Immature natural killer cell (primary cell): ENCODE data around the gene AQP12A. TPM values are rescaled to one million over a fixed set of nuclear protein-coding genes. Genes with fewer than 3 reads are reported as not detected.

Experiments
- DNase-seq, 3 donors: peaks; one replicate each; pipeline ENCODE4 v3.0.0; 2022; ENCODE audit warnings: mixed read lengths in 1 of 3
- H3K27ac Mint-ChIP-seq, 6 donors: one replicate each; pipeline ENCODE4 v1.8.0; 2020; ENCODE audit warnings: mixed read lengths in 6 of 6, mild to moderate bottlenecking in 5 of 6, inconsistent platforms in 4 of 6, moderate library complexity in 3 of 6
- H3K27me3 Mint-ChIP-seq, 3 donors: one replicate each; pipeline ENCODE4 v1.8.0; 2020 to 2021; ENCODE audit warnings: low read depth in 3 of 3, mild to moderate bottlenecking in 3 of 3, mixed read lengths in 3 of 3, moderate library complexity in 3 of 3, inconsistent platforms in 1 of 3
- H3K36me3 Mint-ChIP-seq, 3 donors: one replicate each; pipeline ENCODE4 v1.8.0; 2020; ENCODE audit warnings: mixed read lengths in 3 of 3, inconsistent platforms in 2 of 3, mild to moderate bottlenecking in 2 of 3
- H3K4me1 Mint-ChIP-seq, 2 donors: one replicate each; pipeline ENCODE4 v1.8.0; 2020; ENCODE audit warnings: inconsistent platforms in 2 of 2, mild to moderate bottlenecking in 2 of 2, mixed read lengths in 2 of 2, moderate library complexity in 1 of 2
- H3K4me3 Mint-ChIP-seq, 5 donors: one replicate each; pipeline ENCODE4 v1.8.0; 2020; ENCODE audit warnings: mild to moderate bottlenecking in 5 of 5, mixed read lengths in 5 of 5, inconsistent platforms in 3 of 5, moderate library complexity in 3 of 5
- H3K9me3 Mint-ChIP-seq, 6 donors: one replicate each; pipeline ENCODE4 v1.8.0; 2020; ENCODE audit warnings: mild to moderate bottlenecking in 6 of 6, mixed read lengths in 6 of 6, inconsistent platforms in 4 of 6, moderate library complexity in 3 of 6
- polyA plus RNA-seq, 3 donors: library from polyadenylated mRNA; unstranded; fragments of 300-500 nt; fragmentation: Illumina TruSeq; gene quantifications; one replicate each; pipeline ENCODE4 v1.2.3, GENCODE V29; 2021

Gene AQP12A
- polyA plus RNA-seq, 3 donors from 2014 or later: not detected

DNA sequence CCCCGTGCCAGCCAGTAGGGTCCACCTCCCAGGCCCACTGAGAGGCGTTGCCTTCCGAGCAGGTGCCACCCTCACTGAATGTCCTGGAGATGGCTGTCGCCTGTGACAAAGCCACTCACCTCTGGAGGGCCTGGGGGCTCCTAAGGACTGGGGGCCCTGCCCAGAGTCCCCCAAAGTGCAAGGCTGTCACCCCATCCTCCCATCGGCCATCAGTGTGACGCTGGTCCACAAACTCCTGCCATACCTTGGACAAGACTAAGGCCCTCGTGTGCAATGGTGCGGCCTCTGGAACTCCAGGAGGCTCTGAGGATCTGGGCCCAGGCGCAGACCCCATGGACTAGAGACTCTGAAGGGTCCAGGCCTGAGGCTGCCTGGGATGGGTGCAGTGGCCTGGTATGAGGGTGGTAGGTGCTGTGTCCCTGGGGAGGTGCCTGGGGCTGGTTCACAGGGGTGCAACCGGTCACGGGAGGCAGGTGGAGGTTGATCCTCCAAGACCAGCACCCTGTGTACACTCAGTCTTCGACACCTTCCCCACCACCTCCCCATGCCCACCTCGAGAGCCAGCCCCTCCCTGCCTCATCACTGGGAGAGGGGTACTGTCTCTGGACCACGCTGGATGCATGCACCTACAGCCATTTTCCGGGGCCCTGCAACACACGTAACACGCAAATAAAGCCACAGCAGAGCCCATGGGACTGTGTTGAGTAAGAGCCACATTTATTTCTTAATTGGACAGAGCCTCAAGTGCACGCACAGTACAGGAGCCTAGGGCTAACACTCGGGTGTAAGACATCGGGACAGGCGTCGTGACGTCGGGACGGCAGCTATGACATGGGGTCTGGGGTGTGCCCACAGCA lies 21.6 kb downstream of the AQP12A start:
- no peak overlapping the region for H3K4me3 Mint-ChIP-seq
- no peaks in the 10 kb centered on the region for H3K4me1 Mint-ChIP-seq
- H3K27ac Mint-ChIP-seq: no peak overlapping the region
- DNase-seq: no peak
- peaks cover 0 to 4% (median 0%) of the 10 kb centered on the region in 3 donors for H3K27me3 Mint-ChIP-seq
- no peaks in the 10 kb centered on the region for H3K36me3 Mint-ChIP-seq
- H3K9me3 Mint-ChIP-seq: no peaks in the 10 kb centered on the region

DNA sequence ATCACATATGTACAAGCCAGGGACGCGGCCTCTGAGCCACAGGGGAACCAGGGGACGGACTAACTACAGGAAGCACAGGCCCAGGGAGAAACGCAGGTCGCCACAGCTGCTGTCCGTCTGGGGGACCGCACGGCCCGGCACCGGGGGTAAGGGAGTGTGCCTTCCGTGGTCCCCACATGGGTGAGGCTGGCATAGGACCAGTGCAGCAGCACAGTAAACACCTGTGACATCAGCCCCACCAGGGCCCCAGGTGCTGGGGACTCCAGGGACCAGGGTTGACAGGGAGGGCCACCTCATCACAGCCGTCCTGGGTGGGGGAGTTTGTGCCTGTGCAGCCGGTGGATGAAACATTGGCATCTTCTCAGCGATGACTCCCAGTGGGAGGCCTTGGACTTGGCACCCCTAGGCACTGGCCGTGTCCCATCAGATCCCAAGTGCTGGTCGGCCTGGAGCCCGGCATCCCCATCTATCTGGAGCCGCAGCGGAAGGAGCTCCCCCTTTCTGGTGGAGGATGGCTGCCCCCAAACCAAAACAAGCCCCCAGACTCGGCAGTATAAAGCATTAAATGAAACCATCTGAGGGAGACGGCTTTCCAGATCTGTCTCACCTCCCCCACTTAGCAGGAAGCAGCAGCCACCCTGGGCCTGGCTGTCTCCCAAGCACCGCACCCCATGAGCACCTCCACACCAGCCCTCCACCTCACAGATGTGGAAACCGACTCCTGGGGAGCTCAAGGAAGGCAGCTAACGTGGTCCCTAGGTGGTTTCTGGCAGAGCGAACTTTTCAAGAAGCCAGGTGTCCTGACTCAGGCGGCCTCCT lies 22.5 kb downstream of the AQP12A start:
- Mint-ChIP-seq H3K27ac (no peak overlapping the region), H3K36me3 (no peaks in the 10 kb centered on the region), H3K9me3 (no peaks in the 10 kb centered on the region), H3K4me3 (no peak overlapping the region), H3K27me3 (peaks cover 0 to 1% (median 0%) of the 10 kb centered on the region in 3 donors), H3K4me1 (no peaks in the 10 kb centered on the region)
- no peak for DNase-seq

DNA sequence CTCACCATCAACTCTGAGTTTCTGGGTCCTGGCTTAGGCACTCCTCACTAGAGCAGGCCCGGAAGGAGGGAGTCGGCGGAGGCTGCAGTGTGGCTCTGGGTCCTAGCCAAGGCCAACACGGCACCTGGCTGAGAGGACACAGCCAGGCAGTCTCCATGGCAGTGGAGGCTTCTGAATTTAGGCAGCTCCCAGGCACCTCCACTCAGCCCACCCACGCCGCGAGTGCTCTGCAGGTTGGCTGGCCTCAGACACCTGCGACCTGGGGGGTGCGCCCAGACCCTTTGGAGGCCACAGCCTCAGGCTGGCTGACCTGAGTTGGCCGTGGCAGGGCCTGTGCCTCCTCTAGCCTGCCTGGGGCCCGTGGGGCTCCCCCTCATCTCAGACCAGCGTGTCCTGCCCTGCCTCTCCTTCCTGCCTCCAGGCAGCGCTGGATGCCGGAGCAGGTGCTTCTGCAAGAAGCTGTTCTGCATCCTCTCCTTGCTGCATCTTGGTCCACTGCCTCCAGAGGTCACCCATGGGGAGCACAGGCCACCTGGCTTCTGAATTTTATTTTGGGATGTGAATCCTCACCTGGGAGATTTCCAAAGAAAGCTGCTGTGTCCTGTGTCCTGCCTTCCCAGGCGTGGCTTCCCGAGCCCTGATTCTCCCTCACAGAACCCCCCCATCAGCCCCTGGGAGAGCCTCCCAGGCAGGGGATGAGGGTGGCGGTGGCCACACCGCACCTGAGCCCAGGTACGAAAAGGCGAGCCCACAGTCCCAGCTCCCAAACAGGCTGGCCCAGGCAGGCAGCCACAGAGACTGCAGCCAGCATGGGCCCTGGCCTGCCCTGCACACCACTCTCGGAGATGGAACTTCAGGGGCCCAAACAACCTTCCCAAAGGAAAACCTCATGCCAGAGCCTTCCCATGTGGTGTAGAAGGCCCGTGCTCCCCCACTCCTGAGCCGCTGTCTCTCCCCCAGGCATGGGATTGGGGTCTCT lies 23.4 kb downstream of the AQP12A start:
- Mint-ChIP-seq H3K4me1 (no peaks in the 10 kb centered on the region), H3K4me3 (no peak overlapping the region)

DNA sequence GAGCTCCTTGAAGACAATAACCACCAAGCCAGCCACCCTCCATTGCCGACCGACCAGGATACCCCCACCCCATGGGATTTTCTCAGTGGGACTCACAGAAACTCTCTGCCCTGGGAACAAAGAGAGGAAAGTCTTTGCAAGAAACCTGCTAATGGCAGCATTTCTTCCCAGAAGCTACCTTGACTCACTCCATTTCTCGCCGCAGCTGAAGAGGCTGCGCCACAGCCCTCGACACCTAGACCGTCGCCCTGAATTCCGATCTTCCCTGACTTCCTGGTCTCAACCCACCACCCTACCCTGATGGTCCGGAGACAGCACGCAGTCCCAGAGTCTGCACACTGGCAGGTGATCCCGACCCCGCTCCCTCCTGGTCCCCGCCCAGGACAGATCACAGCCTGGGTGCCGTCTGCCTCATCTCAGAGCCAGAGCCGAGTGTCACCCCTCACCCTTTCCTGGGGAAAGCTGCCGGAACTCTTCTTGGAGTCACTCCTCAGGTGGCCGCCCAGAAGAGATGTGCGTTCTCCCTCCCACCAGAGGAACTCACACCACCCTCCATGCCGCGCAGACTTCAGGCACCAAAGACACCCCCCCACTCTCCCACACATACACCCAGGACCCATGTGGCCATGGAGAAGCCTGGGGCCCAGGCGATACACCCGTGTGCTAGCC lies 24.6 kb downstream of the AQP12A start:
- Mint-ChIP-seq H3K4me3 (no peak overlapping the region), H3K9me3 (no peaks in the 10 kb centered on the region), H3K36me3 (no peaks in the 10 kb centered on the region), H3K27ac (no peak overlapping the region), H3K4me1 (no peaks in the 10 kb centered on the region), H3K27me3 (peaks cover 0 to 1% (median 0%) of the 10 kb centered on the region in 3 donors)
- DNase-seq: no peak

More for the DNA sequence above, 23.4 kb downstream of the AQP12A start:
- peaks cover 0 to 1% (median 0%) of the 10 kb centered on the region in 3 donors for H3K27me3 Mint-ChIP-seq
- H3K9me3 Mint-ChIP-seq: no peaks in the 10 kb centered on the region
- DNase-seq: no peak
- no peaks in the 10 kb centered on the region for H3K36me3 Mint-ChIP-seq
- H3K27ac Mint-ChIP-seq: no peak overlapping the region

DNA sequence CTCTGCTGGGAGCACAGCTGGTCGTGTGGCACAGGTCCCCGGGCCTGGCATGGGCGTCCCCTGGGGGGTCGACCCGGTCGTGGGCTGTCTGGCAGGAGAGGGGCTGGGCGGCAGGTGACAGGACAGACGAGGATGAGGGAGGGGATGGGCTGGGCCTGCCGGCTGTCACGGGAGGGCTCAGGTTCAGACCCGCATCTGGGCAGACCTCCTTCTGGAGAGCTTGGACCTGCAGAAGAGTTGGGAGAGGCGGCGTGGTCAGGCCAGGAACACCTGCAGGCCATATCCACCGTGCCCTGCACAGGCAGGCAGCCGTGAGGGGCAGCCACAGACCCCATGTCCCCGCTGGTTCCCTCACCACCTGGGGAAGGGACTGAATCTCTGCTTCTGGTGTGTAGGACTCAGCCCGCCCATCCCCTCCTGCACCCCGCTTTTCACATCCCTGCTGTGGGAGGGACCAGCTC lies 25.5 kb downstream of the AQP12A start:
- H3K9me3 Mint-ChIP-seq: no peaks in the 10 kb centered on the region

DNA sequence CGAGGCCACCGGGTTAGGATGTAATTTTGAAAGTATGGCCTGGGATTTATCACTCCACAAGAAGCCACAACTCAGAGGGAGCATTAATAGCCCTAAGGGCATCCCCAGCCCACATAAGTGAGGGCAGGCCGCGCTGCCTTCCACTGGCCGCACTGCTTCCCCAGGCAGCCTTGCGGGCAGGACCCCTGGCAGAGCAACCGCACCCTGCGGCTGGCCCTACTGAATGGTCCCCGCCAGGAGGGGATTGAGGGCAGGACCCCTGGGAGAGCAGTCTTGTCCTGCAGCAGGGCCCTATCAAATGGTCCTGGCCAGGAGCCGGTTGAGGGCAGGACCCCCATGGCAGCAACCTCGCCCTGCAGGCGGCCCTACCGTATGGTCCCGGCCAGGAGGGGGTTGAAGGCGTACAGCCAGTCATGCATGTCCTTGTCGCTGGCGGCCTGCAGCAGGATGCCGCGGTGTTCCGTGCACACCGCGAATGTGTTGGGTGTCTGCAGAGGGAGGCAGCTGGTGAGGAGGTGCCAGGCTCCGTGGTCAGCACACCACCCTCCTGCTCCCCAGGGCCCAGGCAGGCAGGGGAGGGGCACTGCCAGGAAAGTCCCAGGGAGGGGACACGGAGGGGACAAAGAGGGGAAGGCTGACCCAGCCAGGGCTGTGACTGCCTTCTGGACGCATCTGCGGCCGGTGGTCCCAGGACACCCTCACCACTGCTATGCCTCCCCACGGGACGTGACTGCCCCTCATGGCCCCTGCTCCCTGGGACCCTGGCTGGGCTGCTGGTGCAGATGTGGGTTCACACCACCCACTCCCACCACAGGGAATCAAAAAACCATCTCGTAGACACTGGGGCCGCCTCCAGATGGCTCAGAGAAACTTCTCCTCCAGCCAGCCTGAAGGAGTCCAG lies 26.3 kb downstream of the AQP12A start:
- no peaks in the 10 kb centered on the region for H3K9me3 Mint-ChIP-seq
- H3K27me3 Mint-ChIP-seq: peaks cover 0 to 1% (median 1%) of the 10 kb centered on the region in 3 donors
- no peak for DNase-seq
- no peak overlapping the region for H3K27ac Mint-ChIP-seq
- no peak overlapping the region for H3K4me3 Mint-ChIP-seq
- no peaks in the 10 kb centered on the region for H3K36me3 Mint-ChIP-seq
- no peaks in the 10 kb centered on the region for H3K4me1 Mint-ChIP-seq

More for the DNA sequence above, 25.5 kb downstream of the AQP12A start:
- no peak overlapping the region for H3K27ac Mint-ChIP-seq
- H3K4me3 Mint-ChIP-seq: no peak overlapping the region
- no peak for DNase-seq
- no peaks in the 10 kb centered on the region for H3K36me3 Mint-ChIP-seq
- H3K27me3 Mint-ChIP-seq: peaks cover 0 to 1% (median 1%) of the 10 kb centered on the region in 3 donors
- no peaks in the 10 kb centered on the region for H3K4me1 Mint-ChIP-seq

DNA sequence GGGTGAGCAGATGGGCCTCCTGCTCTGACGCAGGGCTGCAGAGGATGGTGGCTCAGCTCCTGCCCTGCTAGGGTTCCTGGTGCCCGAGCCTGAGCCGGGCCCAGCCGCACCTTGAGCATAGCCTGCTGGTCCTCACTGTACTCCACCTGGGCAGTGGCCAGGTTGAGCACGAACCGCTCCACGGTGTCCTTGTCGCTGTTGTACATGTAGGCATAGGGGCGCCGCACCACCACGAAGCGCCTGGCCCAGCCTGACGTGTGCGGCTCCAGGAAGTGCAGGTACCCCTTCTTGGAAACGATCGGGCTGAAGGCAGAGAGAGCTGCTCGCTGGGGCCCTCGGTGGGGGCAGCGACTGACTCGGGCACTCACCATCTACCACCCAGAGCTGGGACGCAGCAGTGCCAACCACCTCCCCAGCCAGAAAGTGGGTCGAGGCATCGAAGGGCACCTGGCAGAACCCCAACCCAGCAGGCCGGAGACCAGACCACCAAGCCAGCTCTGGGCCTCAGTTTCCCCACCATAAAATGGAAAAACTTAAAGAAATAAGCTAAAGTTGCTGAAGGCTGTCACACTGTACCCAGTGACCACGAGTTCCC lies 27.3 kb downstream of the AQP12A start:
- Mint-ChIP-seq H3K4me1 (no peaks in the 10 kb centered on the region), H3K36me3 (no peaks in the 10 kb centered on the region), H3K4me3 (no peak overlapping the region), H3K9me3 (no peaks in the 10 kb centered on the region), H3K27ac (no peak overlapping the region), H3K27me3 (peaks cover 0 to 1% (median 1%) of the 10 kb centered on the region in 3 donors)
- DNase-seq: no peak

DNA sequence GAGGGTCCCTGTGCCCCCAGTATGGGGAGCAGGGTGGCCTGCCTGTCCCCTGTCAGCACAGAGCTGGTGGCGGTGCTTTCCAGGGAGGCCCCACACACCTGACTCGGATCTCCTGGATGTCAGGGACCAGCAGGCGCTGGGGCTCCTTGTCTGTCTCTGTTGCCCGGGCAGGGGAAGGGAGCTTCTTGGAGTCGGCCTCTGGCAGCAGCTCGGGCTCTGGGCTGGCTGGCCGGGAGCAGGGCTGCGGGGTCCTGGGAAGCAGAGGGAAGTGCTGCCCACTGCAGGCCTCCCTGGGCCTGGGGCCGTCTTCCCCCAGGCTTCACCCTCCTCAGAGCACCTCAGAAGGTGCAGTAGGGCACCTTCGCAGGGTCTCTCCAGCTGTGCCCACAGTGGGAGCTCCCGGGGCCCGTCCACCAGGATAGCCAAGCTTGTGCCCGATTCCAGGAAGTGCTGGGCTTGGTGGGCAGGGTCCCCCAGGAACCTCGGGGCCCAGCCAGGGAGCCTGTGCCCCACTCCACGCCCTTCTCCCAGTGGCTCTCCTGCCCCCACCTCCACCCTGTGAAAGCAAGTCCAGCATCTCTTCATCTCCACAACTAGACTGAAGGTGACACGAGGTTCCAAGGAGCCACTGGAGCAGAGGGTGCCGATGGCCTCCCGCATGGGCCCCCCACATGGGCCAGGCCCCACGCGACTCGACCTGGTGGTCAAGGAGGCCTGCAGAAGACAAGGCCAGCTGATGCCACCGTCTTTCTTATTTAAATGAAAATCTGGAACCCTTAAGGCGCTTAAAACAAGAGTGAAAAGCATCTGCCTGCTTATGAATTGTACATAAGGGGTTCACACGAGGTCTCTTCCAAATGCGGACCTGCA lies 28.2 kb downstream of the AQP12A start:
- Mint-ChIP-seq H3K9me3 (no peaks in the 10 kb centered on the region), H3K4me3 (no peak overlapping the region), H3K36me3 (no peaks in the 10 kb centered on the region), H3K4me1 (no peaks in the 10 kb centered on the region), H3K27ac (no peak overlapping the region), H3K27me3 (peaks cover 0 to 1% (median 1%) of the 10 kb centered on the region in 3 donors)
- no peak for DNase-seq

DNA sequence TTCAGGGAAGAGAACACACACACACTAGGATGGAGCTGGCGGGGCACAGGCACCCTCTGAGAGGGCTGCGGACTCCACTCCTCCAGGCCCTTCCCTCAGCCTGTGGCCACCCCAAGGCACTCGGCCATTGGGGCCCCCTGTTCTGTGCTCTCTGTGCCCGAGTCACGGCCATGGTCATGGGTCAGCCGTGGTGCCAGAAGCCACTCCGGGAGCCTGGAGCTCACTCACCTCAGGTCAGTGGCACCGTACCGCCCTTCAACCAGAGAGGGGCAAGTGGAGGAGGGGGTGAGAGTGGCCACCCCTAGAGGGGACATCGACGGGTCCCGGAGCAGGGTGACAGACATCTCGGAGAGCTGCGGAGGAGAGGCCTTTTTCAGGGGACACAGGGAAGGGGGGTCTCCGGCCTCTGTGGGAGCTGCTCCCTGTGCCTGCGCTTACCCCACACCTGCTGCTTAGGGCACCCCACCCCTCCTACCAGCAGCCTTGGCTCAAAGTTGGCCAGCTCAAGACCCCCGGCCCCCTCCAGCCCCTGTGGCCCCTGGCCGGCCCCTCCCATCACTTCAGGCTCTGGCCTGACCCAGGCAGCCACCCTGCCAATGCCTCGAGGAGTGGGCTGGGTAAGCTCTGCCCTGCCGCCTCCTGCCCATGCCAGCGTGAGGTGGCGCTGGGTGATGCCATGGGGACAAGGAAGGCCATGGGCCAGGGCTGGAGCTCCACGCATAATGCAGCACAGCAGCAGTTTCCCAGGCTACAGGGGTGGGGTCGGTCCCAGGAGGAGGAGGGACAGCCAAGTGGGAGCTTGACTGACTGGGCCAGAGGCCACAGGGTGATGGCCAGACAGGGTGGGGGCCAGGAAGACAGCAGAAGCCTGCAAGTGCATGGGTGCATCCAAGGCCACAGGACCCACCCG lies 29.3 kb downstream of the AQP12A start:
- H3K4me1 Mint-ChIP-seq: no peaks in the 10 kb centered on the region

DNA sequence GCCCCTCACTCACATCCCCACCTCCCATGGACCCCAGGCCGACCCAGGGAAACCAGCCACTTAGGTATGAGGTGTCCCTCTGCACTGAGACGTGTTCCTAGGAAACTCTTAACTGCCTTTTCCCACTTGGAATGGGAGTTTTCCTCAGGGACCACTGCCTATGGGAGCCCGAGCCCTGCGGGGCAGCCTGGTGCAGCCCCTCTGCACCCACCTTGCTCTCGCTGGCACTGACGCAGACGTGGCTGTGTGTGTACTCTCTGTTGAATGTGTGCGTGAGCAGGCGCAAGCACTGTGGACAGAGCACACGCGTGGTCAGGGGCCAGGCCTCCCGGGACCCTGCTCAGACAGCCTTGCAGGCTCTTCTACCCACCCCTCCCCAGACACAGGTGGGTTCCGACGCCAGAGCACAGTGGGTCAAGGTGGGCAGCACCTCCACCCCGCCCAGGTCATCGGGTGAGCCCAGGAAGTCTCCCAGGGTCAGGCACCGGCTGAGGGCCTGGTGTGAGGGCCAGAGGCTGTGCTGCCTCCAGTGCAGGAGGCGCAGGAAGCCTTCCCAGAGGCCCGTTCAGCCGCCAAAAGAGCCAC lies 30.0 kb downstream of the AQP12A start:
- no peaks in the 10 kb centered on the region for H3K9me3 Mint-ChIP-seq
- H3K27me3 Mint-ChIP-seq: peaks cover 0 to 1% (median 1%) of the 10 kb centered on the region in 3 donors
- H3K4me3 Mint-ChIP-seq: no peak overlapping the region
- no peaks in the 10 kb centered on the region for H3K36me3 Mint-ChIP-seq
- H3K27ac Mint-ChIP-seq: no peak overlapping the region
- no peaks in the 10 kb centered on the region for H3K4me1 Mint-ChIP-seq
- DNase-seq: no peak

More for the DNA sequence above, 29.3 kb downstream of the AQP12A start:
- Mint-ChIP-seq H3K9me3 (no peaks in the 10 kb centered on the region), H3K27ac (no peak overlapping the region), H3K36me3 (no peaks in the 10 kb centered on the region), H3K4me3 (no peak overlapping the region), H3K27me3 (peaks cover 0 to 1% (median 1%) of the 10 kb centered on the region in 3 donors)
- DNase-seq: no peak
